Uterus (tissue), 4 donors: ENCODE results near the gene IFNAR1. TPM values are rescaled to one million over a fixed set of nuclear protein-coding genes. Genes with fewer than 3 reads are reported as not detected.

Experiments
- DNase-seq, 2 donors: peaks; one replicate each; pipeline ENCODE4 v3.0.0-alpha.2; 2019 to 2020
- H3K27ac ChIP-seq, 2 donors: fragments of 200-600 bp; sonication (generic); 1 replicate in 1 of 2; 2 replicates in 1 of 2; pipeline ENCODE4 v1.5.1; 2016 to 2018
- H3K27me3 ChIP-seq, 2 donors: fragments of 200-600 bp; sonication (generic); one replicate each; pipeline ENCODE4 v1.5.1; 2018 to 2019; ENCODE audit warnings: control low read depth in 1 of 2
- H3K36me3 ChIP-seq, 2 donors: fragments of 200-600 bp; sonication (generic); one replicate each; pipeline ENCODE4 v1.5.1; 2019; ENCODE audit warnings: control low read depth in 1 of 2
- H3K4me1 ChIP-seq, 2 donors: fragments of 200-600 bp; sonication (generic); one replicate each; pipeline ENCODE4 v1.5.1; 2018 to 2019; ENCODE audit warnings: control low read depth in 1 of 2
- H3K4me3 ChIP-seq, 2 donors: fragments of 200-600 bp; sonication (generic); 1 replicate in 1 of 2; 2 replicates in 1 of 2; pipeline ENCODE4 v1.5.1; 2018 to 2019; ENCODE audit warnings: mild to moderate bottlenecking in 1 of 2
- H3K9me3 ChIP-seq, 2 donors: fragments of 200-600 bp; sonication (generic); one replicate each; pipeline ENCODE4 v1.5.1; 2019; ENCODE audit warnings: control low read depth in 1 of 2
- CTCF ChIP-seq, 4 experiments: fragments of 200-600 bp in 2 of 4; fragments of 450-650 bp in 2 of 4; sonication (generic) in 2 of 4; IDR thresholded peaks; one replicate each; pipeline ENCODE4 v1.5.1; 2016 to 2019; ENCODE audit warnings: antibody characterized with exemption in 4 of 4, mild to moderate bottlenecking in 2 of 4, moderate library complexity in 1 of 4
- POLR2A ChIP-seq, 2 donors: fragments of 450-650 bp; IDR thresholded peaks; one replicate each; pipeline ENCODE4 v1.6.1; 2016; ENCODE audit warnings: antibody characterized with exemption in 2 of 2, mild to moderate bottlenecking in 1 of 2, moderate library complexity in 1 of 2
- intact Hi-C: fragments of 100-400 bp; cut with DNase I; formaldehyde crosslinking; loops from one replicate; pipeline ENCODE4 v1.15.1; 2023; ENCODE audit warnings: low total_unique reads
- total RNA-seq, 4 donors: library from RNA; depleted of rRNA in 3 of 4; stranded (reverse); fragments of >200 nt in 3 of 4; gene quantifications; one replicate each; pipeline versions ENCODE4 v1.1.0 to v1.2.4, GENCODE V29; 2014 to 2023
- donor health status: DM: yes; HTN: yes; CAD: no.

The IFNAR1 gene
- total RNA-seq, 4 donors from 2014 or later: 26.8 to 115 (median 39.3) TPM

GRCh38 chr21:33364830-33365229, 40.1 kb downstream of the IFNAR1 start:
- Histone ChIP-seq H3K4me3 (no peak overlapping the region), H3K9me3 (no peaks in the 10 kb centered on the region), H3K27ac (no peak overlapping the region), H3K27me3 (no peaks in the 10 kb centered on the region), H3K4me1 (peaks cover 0 to 11% of the 10 kb centered on the region in 2 donors), H3K36me3 (no peaks in the 10 kb centered on the region)
- TF ChIP-seq POLR2A (IDR thresholded peaks at IDR 0.05) (no peak), CTCF (IDR thresholded peaks at IDR 0.05) (no peak)
- intact Hi-C loops: no loop called here
- DNase-seq: no peak

GRCh38 chr21:33367309-33367973, 42.7 kb downstream of the IFNAR1 start:
- Histone ChIP-seq H3K27me3 (no peaks in the 10 kb centered on the region), H3K4me1 (no peaks in the 10 kb centered on the region), H3K36me3 (no peaks in the 10 kb centered on the region), H3K27ac (no peak overlapping the region), H3K4me3 (no peak overlapping the region), H3K9me3 (no peaks in the 10 kb centered on the region)
- no peak for DNase-seq
- intact Hi-C loops: no loop called here
- no peak for TF ChIP-seq CTCF (IDR thresholded peaks at IDR 0.05)
- no peak for TF ChIP-seq POLR2A (IDR thresholded peaks at IDR 0.05)

- H3K27me3 ChIP-seq: no peaks in the 10 kb centered on the region
- no peak for DNase-seq
- H3K9me3 ChIP-seq: no peaks in the 10 kb centered on the region
- H3K27ac ChIP-seq: no peak overlapping the region
- TF ChIP-seq POLR2A (IDR thresholded peaks at IDR 0.05): no peak
- no peak for TF ChIP-seq CTCF (IDR thresholded peaks at IDR 0.05)
- no peak overlapping the region for H3K4me3 ChIP-seq
- H3K36me3 ChIP-seq: no peaks in the 10 kb centered on the region
- intact Hi-C loops: no loop called here
- no peaks in the 10 kb centered on the region for H3K4me1 ChIP-seq
These were observed 43.4 kb downstream of the IFNAR1 start for GRCh38 chr21:33368124-33368523.

GRCh38 chr21:33368576-33368975, 43.8 kb downstream of the IFNAR1 start:
- H3K36me3 ChIP-seq: no peaks in the 10 kb centered on the region
- no peaks in the 10 kb centered on the region for H3K27me3 ChIP-seq
- H3K9me3 ChIP-seq: no peaks in the 10 kb centered on the region
- no peak for DNase-seq
- no peak for TF ChIP-seq POLR2A (IDR thresholded peaks at IDR 0.05)
- TF ChIP-seq CTCF (IDR thresholded peaks at IDR 0.05): no peak
- H3K4me1 ChIP-seq: no peaks in the 10 kb centered on the region
- H3K27ac ChIP-seq: no peak overlapping the region
- intact Hi-C loops: no loop called here
- H3K4me3 ChIP-seq: no peak overlapping the region

GRCh38 chr21:33369586-33369985, 44.8 kb downstream of the IFNAR1 start:
- no peak for DNase-seq
- Histone ChIP-seq H3K27ac (no peak overlapping the region), H3K4me1 (no peaks in the 10 kb centered on the region), H3K9me3 (no peaks in the 10 kb centered on the region), H3K27me3 (no peaks in the 10 kb centered on the region), H3K4me3 (no peak overlapping the region), H3K36me3 (no peaks in the 10 kb centered on the region)
- intact Hi-C loops: no loop called here
- TF ChIP-seq POLR2A (IDR thresholded peaks at IDR 0.05) (no peak), CTCF (IDR thresholded peaks at IDR 0.05) (no peak)
